ENCODE results near the gene ADGRL3.

The ADGRL3 gene

GRCh38 chr4:61200187-61200915 lies at the start of gene ADGRL3:
Gene ADGRL3, plus strand, starts transcription at chr4:61200326.
- peak; percentile 70 for DNase-seq

DNA sequence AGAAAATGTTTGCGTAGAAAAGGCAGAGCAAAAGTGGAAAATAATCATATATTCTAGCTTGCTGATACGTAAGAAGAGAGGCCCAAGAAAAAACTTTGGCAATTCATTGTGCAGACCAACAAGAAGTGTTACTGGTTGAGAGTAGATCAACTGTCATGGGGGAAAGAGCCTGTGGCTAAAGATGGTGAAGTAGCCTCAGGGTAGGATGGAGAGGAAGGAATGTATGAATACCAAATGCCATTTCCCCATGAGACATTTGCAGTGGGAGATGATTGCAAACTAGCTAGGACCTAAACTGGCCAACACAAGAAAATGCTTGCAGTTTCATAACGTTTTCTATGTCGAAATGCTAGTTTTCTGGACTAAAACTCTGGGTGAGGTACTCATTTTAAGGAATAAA lies 47.7 kb upstream of the ADGRL3 start:
- DNase-seq, result no peak

DNA sequence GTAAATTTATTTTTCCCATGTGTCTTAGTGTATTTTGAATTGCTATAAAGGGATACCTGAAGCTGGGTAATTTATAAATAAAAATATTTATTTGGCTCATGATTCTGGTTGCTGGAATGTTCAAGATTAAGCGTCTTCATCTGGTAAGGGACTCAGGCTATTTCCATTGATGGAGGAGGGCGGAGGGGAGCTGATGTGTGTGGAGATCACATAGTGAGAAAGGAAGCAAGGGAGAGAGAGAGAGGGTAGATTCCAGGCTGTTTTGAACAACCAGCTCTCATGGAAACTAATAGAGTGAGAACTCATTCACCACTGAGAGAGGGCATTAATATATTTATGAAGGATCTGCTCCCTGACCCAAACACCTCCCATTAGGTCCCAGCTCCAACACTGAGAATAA lies 39.6 kb upstream of the ADGRL3 start:
- DNase-seq, result no peak

DNA sequence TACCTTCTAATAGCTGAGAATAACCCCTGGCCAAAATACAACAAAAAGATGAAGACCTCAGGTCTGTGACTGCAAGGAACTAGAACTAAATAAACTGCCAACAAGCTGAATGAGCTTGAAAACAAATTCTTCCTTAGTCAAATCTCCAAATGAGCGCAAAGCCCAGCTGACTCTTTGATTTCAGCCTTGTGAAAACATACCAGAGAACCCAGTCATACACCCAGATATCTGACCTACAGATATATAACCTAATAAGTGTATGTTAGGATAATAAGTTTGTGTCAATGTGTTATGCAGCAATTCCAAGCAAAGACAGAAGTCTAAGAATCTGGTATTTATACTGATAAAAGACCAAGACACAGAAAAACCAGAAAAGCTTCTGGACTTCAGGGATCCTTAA lies 38.0 kb upstream of the ADGRL3 start:
- DNase-seq, result no peak

GRCh38 chr4:61173799-61174198 lies 26.3 kb upstream of the ADGRL3 start:
- DNase-seq, result no peak

- DNase-seq, result no peak
Observed at GRCh38 chr4:61175495-61175894, 24.6 kb upstream of the ADGRL3 start.

GRCh38 chr4:61177367-61177766 lies 22.8 kb upstream of the ADGRL3 start:
- no peak for DNase-seq

GRCh38 chr4:61180405-61180804 lies 19.7 kb upstream of the ADGRL3 start:
- DNase-seq, result no peak

DNA sequence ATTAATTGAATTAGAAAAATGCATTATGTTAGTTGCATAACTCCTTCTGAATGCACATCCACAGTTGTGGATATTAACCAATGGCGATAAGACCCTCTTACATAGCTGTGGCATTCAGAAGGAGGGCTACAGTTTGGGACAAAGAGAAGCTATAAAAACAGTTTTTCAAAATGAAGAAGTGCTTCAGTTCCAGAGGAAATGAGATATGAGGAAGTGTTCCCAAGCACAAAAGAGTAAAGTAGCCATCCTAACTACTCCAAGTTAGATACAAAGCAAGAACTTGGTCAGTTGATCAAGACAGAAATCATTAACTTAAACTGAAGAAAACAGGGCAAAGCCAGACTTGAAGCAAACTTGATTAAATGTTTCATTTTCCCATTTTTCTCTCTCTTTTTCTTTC lies 17.2 kb upstream of the ADGRL3 start:
- DNase-seq, result no peak

GRCh38 chr4:61185288-61185687 lies 14.8 kb upstream of the ADGRL3 start:
- DNase-seq, result no peak

DNA sequence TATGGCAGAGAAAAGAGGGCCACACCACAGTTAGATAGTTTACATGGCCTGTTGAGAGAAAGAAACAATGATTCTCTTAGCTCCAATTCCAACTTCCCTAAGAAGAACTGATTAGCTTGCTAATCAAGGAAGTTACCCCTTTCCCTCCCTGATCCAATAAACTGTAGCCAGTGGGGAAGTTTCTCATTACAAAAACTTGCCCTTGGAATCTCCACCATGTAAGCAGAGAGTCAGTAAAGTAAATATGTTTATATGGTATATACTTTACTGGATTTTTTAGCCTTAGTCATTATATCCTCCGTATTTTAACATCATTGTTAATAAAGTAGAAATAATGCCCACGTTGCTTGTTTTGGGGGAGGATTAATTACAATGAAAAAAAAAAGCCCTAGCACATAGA lies 7.7 kb upstream of the ADGRL3 start:
- no peak for DNase-seq

DNA sequence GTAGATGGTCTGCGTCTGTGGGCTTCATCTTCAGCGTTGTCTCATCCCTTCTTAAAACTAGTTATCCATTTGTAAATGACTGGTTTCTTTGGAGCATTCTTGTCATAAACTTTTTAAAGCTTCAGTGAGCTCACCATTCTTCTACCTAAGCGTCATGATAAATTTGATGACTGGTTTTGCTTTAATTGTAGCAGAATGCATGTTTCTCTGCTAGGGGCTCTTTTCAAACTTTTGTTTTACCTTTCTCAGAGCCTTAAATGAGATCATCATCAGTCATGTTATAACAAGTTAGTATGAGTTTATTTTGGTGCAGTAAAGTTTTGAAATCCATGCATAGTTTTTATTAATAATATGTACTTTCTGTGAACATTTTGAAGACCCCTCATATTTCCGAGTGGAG lies 6.3 kb upstream of the ADGRL3 start:
- no peak for DNase-seq

- no peak for DNase-seq
Observed at GRCh38 chr4:61194571-61194970, 5.6 kb upstream of the ADGRL3 start.

GRCh38 chr4:61195101-61195500 lies 5.0 kb upstream of the ADGRL3 start:
- no peak for DNase-seq

DNA sequence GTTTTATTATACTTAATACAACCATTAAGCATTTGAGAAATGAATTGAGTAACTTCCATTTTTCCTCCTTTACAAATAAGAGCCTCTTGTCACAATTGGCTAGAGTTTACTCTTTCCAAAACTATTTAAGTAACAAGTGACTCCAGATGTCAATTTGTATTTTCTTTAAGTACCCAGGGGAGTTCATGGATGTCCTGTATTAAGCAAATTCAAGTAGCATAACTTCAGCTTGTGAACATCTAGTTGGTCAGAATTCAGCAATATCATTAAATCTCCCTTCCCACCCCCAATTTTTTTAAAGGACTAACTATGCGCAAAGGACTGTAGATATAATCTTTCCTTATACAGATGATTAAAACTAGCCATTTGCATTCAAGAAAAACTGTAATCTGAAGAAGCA lies 1.4 kb upstream of the ADGRL3 start:
- DNase-seq, result no peak

DNA sequence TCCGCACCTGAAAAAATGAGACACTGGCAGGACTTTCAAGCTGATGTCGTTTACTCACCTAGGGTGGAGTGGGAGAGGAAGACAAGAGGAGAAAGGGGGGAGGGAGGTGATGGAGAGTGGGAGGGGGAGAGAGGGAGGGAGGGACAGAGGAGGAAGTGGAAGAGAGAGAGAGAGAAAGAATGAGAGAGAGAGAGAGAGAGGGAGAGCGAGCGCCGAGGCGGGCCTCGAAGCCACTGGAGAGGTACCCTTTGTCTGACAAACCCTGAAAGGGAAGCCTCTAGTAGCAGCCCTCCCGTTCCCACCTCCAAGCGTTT lies 296 bp upstream of the ADGRL3 start:
- no peak for DNase-seq

GRCh38 chr4:61200916-61201526 lies 895 bp downstream of the ADGRL3 start:
- peak; percentile 6 for DNase-seq

GRCh38 chr4:61201561-61201960 lies 1.4 kb downstream of the ADGRL3 start:
- DNase-seq, result no peak

DNA sequence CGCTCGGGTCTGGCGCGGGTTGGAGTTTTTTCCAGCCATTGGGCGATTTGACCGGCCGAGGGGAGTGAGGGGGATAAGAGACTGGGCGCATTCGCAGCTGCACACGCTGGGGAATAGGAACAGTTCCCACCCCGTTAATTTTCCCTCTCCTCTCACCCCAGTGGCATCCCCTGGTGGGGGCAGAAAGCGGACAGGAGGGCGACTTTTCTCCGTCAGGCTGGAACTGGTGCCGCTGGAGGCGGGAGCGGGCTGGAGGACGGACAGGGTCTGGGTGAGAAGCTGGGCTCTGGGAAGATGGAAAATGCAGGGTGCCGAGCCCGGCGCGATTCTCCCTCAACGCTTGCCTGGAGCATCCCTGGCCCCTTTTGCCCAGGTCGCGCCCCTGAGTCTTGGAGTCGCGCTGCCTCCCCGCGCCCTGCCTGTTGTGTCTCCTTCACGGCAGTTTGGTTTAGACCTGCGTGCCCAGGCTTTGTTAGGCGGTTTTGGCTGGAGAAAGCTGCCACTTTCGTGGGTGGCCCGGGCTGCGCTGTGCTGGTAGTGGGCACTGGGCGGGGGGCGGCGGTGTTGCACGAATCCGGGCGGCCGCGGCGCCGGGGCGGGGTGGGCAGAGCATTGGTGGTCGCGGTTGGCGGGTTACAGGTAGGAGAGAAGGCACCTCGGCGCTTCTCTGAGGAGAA lies 2.0 kb downstream of the ADGRL3 start:
- DNase-seq, result no peak

GRCh38 chr4:61202638-61203435 lies 2.7 kb downstream of the ADGRL3 start:
- DNase-seq, result peak; percentile 72

DNA sequence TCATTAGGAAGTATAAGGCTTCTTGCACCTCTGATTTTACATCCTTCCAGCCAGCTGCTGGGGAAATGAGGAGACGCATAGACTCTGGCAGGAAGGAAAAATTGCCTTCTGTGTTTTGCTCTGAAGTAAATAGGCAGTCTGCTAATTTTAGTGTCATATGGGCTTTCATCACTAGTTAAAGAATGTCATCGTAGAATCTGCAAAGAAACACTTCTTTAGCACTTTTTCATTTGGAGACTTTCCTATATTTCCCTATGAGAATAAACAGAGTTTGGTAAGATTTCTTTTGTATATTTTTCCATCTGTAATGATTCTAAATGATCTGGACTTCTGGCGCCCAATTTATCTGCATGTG lies 3.3 kb downstream of the ADGRL3 start:
- no peak for DNase-seq

DNA sequence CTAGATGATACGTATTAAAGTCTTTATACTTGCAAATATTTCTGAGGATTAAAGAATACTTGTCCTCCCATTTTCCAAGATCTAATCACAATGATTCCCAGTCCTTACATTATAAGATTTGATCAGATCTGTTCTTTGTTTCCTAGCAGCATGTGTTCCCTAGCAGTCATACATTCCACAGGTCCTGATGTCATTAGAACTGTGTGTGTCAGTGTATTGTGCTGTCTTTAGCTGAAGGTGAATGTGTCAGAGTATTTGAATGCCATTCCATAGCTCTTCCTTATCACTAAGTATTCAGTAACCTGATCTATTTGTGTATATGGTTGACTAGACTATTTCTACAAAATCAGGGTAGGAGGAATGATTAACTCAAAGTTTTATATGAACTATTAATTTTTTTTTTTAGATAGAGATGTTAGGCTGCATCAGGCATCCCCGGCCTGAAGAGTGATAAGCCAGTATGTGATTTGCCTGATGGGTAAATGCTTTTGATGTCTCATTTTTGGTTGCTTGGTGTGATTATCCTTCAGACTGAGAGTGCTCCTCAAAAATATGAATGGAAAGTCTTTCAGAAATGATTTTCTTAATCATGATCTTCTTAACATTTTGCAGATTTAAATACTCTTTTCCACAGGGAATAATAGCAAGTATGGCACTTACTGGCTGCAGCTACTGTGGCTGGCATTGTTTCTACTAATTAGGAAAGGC lies 4.4 kb downstream of the ADGRL3 start:
- no peak for DNase-seq

DNA sequence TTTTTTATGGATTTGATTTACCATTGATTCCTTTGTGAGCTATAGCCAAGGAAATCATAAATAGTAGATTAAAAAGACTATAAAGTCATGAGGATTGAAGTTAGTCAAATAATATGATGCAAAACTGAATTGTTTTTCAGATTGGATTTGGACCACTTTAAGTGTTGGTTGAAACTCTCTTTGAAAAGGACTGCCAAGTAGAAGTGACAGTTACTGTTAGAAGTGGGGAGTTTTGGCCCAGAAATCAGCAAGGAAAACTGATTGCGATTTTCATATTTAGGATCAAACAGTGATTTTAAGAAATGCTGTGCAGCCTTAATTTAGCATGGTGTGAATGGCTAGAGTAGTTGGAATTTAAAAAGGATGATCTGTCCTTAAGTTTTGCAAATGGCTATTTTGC lies 4.9 kb downstream of the ADGRL3 start:
- DNase-seq, result no peak
